Stromal cell of bone marrow (primary cell): ENCODE data around the gene NME2.

ENCODE experiments used
- DNase-seq: peaks from one replicate; pipeline ENCODE4 v3.0.0-alpha.2; 2012; ENCODE audit warnings: low read depth

Gene NME2

GRCh38 chr17:51203838-51204237, 37.6 kb downstream of the NME2 start:
- DNase-seq = no peak

- no peak for DNase-seq
Measured at GRCh38 chr17:51214920-51215319, 48.7 kb downstream of the NME2 start.

GRCh38 chr17:51217946-51218345, 51.7 kb downstream of the NME2 start:
- DNase-seq = no peak

- DNase-seq = no peak
Measured at GRCh38 chr17:51221322-51221721, 55.1 kb downstream of the NME2 start.
